WI38 (cell line): Measurements from ENCODE around the gene ULK4.

Experiments used
- H3K4me3 ChIP-seq: 2 replicates; pipeline ENCODE4 v1.5.1; 2011; ENCODE audit warnings: low read depth, mild to moderate bottlenecking, control low read depth, low read length
- CTCF ChIP-seq: IDR thresholded peaks from 2 replicates; pipeline ENCODE4 v1.5.1; 2012; ENCODE audit warnings: low read depth, mild to moderate bottlenecking, control low read depth, low read length

ULK4 gene

GRCh38 chr3:41915353-41915752, 46.5 kb downstream of the ULK4 start:
- no peak for TF ChIP-seq CTCF
- no peak overlapping the region for H3K4me3 ChIP-seq

GRCh38 chr3:41912280-41912679, 49.6 kb downstream of the ULK4 start:
- H3K4me3 ChIP-seq: no peak overlapping the region
- no peak for TF ChIP-seq CTCF

GRCh38 chr3:41907330-41908073, 54.4 kb downstream of the ULK4 start:
- no peak for TF ChIP-seq CTCF
- H3K4me3 ChIP-seq: no peak overlapping the region

GRCh38 chr3:41900265-41900664, 61.6 kb downstream of the ULK4 start:
- H3K4me3 ChIP-seq: no peak overlapping the region
- no peak for TF ChIP-seq CTCF

- TF ChIP-seq CTCF: no peak
Measured at GRCh38 chr3:41898631-41899030, 63.3 kb downstream of the ULK4 start.

GRCh38 chr3:41893977-41894376, 67.9 kb downstream of the ULK4 start:
- no peak for TF ChIP-seq CTCF
- no peak overlapping the region for H3K4me3 ChIP-seq

More at GRCh38 chr3:41898631-41899030, 63.3 kb downstream of the ULK4 start:
- no peak overlapping the region for H3K4me3 ChIP-seq

- H3K4me3 ChIP-seq: no peak overlapping the region
- no peak for TF ChIP-seq CTCF
Measured at GRCh38 chr3:41888368-41889076, 73.4 kb downstream of the ULK4 start.
